ENCODE measurements around the gene PYGM.
A peak's percentile ranks its signal among the peaks of the same experiment; 100 is the strongest.

PYGM gene

DNA sequence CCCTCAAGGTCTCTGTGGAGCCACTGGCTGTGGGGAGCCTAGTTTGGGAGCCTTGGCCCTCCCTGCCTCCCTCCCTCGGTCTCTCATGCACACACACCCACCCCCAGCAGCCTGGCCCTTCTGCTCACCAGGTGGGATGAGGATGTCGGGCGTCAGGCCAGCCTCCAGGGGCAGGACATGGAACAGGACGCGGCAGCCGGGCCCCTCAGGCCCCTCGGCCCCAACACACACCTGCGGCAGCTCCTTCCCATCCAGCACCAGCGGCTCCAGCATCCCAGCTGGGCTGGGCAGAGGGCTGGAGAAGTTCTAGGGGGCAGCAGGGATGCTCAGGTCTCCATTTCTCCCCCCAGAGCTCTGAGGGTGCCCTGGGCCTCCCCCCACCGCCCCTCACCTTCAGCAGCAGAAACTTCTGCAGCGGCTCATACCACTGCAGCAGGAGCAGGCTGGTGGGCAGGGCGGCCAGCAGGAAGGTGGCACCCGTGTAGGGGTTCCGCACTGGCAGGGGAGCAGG lies 32.1 kb upstream of the PYGM start:
- DNase-seq (ENCODE audit: low read depth in 1 of 2, low spot score in 1 of 2): no peak

DNA sequence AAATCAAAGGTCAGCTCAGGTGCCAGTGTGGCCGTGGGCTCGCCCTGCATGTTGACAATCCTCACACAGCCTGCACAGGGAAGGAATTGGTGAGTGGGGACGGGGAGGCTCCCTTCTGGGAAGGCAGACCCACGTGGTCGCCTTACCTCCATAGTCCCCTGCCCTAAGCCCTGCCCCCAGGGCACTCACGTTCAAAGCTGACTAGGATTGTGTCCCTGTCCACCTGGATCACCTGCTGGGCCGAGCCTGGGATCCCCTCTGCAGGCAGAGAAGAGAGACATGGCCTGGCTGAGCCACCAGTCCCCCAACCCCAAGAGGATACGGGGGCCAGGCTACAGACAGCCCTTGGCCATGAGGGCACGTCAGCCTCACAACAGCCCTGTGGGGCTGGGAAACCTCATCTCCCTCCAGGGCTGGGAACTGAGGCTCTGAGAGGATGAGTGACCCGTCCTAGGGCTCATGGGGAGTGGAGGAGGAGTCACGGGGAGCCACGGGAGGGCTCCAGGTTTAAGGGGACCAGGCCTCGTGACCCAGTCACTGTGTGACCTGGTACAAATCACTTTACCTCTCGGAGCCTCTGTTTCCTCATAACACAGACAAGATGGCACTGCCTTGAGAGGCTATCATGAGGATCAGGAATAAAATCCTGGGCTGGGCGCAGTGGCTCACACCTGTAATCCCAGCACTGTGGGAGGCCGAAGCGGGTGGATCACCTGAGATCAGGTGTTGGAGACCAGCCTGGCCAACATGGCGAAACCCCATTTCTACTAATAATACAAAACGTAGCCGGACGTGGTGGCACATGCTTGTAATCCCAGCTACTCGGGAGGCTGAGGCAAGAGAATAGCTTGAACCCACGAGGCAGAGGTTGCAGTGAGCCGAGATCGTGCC lies 30.7 kb upstream of the PYGM start:
- no peak for DNase-seq (ENCODE audit: low read depth in 1 of 2, low spot score in 1 of 2)

DNA sequence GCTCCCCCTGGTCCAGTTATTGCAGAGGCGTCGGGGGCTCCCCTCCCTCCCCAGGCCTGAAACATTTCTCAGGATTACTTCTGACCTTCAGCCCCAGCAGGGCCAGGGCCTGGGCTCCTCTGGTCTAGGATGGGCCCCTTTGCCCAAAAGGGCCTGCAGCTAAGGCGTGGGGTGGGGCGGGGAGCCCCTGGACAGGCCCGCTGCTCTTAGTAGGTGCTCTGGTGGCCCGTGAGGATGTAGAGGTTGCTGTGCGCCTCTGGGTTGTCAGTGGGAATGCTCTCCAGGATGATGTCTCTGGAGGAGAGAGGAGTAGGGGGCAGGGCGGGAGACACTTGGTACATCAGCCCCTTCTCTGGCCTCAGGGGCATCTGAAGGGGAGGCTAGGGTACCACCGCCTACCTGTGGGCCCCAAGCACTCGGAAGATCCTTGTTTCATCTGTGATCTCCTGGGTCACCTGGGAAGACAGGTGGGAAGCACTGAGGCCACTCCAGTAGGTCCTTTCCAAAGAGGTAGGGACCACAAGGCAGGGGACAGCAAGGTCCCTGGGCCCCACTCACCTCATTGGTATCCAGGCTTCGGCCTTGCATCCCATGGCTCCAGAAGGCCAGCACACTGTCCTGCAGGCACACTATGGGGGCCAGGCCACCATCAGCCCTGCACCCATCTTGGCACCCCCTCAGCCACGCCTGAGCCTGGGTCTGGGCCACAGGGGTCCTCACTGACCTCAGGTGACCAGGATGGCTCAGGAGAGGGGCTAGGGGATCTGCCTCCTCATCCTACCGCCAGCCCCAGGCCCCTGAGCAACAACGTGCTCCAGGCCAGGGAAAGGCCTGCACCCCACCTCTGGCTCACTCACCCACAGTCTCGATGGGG lies 29.8 kb upstream of the PYGM start:
- no peak for DNase-seq (ENCODE audit: low read depth in 1 of 2, low spot score in 1 of 2)

DNA sequence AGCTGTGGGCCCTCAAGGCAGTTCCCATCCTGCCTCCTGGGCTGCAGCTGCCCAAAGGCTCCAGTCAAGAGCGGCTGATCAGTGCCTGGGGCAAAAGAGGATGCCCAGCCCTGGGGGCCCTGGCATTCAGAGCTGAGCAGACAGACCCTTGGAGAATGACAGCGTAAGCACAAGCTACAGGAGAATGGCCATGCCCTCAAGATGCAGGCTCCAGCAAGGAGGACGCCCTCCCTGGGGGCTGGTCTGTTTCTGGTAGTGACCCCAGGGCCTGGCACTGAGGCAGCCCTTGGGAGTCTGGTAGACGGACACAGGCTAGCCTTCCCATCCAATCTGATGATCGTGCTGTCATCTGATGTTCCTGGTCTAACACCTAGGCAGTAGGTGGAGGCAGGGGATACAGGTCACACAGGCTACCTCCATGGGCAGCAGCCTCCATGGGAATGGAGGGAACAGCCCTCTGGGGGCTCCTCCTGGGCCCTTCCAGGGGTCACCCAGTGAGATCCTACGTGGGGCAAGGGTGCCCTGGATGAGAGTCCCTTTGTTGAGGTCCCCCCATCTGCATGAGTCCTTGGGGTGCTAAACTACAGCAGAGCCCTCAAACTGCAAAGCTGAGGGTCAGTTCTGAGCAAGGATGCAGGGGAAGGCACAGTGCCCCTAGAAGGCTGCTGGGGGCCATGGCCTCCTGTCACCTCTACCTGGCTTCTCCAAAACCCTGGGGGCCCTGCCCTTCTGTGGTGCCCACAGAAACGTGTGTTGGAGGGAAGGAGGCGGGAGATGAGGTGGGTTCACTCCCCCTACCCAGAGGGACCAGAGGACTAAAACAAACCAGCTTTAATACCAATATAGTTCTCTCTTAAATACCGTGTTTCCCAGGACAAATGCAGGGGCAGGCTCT lies 28.8 kb upstream of the PYGM start:
- no peak for DNase-seq (ENCODE audit: low read depth in 1 of 2, low spot score in 1 of 2)

DNA sequence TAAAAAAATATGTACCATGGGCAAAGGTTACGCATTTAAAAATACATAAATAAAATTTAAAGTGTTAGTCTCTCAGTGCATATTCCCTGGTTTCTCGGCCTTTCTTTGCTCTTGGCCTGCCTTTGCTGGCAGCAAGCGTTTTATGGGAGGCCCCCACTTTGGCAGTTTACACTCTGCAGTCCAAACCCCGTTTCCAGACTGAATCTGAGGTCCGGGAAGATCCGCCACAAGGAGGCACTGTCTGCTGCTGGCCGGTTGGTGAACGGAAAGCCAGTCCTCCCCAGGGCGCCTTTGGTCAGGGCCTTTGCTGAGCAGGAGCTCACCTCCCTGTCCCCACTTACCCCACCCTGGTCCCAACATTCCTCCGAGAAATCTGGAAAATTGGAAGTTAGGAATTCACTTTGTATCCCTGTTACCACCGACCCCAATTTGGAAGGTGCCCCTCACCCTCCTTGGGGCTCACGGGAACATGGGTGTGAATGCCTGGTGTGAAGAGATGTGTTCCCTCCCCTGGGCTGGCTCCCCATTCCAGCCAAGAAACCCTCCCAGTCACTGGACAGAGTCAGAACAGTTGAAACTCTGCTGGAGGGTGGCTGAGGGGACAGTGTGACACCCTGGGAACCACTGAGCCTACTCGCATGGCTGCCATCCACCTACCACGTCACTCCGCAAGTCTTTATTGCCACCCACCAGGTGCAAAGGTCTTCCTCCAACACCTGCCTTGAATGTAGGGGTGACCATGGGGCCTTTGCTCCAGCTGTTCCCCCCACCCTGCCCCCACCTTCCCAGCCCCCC lies 27.9 kb upstream of the PYGM start:
- peak in 1 of 2 donors; percentile 47 for DNase-seq (ENCODE audit: low read depth in 1 of 2, low spot score in 1 of 2)

DNA sequence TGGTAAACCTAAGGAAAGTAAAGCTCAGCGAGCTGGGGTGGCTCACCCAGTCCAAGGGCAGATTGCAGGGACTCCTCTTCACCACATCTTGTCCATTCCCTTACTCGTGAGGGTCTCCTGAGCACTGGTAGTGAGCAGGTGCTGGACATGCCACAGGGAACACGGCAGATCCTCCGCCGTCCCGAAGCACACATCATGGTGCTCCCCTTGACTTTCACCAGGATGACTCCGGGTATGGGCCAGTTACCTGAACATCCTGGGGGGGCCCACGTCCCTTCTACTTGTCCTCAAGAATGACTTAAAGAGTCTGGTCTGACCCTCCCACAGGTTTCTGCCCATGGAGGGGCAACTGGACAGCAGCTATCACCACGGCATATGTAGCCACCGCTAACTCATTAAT lies 26.5 kb upstream of the PYGM start:
- no peak for DNase-seq (ENCODE audit: low read depth in 1 of 2, low spot score in 1 of 2)

DNA sequence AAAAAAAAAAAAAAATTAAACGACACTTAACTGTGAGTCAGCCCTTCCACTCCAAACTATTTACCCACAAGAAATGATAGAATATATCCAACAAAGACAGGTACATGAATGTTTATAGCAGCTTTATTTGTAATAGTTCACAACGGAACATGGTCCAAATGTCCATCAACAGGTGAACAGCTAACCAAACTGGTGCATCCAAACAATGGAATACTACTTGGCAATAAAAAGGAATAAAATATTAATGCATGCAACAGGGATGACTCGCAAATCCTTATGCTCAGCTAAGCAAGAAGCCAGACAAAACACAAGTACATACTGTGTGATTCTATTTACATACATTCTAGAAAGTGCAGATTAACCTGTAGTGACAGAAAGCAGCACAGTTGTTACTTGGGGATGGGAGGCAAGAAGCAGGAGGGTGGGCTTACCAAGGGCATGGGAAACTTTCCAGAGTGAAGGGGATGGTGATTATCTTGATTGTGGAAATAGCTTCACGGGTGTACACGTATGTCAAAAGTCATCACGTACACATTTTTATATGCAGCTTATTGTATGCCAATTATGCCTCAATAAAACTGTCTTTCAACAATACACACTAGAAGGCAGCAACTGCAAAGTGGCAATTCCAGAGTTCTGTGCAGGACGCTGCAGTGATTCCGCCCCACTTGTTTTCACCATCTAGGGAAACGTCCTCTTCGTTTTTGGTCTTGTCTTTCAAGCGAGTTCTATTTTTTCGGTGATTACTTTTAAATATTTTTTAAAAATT lies 25.2 kb upstream of the PYGM start:
- DNase-seq (ENCODE audit: low read depth in 1 of 2, low spot score in 1 of 2): no peak

DNA sequence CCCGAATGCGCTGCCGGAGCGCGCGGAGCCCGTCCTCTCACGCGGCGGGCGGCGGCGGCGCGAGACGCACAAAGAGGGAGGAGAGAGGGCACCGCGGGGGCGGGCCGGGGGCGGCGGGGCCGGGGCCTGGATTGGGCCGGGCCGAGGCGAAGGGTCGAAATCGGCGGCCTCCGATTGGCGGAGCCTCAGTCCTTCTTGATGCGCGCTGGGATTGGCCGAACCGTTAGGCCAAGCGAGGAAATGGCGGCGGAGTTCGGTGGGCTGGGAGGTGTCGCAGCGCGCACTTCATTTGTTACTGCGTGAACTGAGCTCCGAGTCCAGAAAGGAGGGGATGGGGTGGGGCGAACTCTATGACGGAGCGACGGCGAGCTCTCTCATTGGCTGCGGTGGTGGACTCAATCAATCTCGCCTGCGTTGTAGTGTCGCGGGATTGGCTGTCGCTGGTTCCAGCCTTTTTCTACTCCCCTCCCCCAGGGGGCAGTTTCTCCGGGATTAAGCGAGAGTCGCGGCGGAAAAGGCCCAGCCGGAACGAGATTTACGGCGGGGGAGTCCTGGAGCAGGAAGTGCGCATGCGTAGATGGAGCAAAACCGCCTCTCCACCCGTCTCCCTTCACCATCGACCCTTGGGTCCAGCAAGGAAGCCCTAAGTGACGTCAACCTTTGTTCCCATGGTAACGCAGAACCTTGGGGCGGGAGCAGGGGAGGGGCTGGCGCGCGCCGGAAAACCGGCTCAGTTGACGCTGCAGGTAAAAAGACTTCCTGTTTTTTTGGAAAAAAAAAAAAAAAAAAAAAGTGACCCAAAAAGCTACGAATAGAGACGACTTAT lies 18.9 kb upstream of the PYGM start, which contains the start of gene SF1:
TSS of gene SF1 (minus strand) at position 70 of the 826 bp plus-strand sequence. CDS start 150 bp downstream, outside the sequence.
- peak; percentile 94 to 99 for DNase-seq (ENCODE audit: low read depth in 1 of 2, low spot score in 1 of 2)

DNA sequence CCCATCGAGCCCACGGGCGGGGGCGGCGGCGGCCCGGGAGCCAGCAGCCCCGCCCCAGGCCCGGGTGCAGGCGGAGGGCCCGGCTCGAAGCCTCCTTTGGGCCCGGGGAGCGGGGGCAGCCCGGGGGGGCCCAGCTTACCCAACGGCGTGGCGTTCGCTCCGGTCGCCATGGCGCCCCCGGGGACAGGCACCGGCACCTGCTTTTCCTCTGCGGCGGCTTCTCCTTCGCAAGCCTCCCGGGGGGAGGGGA lies 18.4 kb upstream of the PYGM start:
- no peak for DNase-seq (ENCODE audit: low read depth in 1 of 2, low spot score in 1 of 2)

DNA sequence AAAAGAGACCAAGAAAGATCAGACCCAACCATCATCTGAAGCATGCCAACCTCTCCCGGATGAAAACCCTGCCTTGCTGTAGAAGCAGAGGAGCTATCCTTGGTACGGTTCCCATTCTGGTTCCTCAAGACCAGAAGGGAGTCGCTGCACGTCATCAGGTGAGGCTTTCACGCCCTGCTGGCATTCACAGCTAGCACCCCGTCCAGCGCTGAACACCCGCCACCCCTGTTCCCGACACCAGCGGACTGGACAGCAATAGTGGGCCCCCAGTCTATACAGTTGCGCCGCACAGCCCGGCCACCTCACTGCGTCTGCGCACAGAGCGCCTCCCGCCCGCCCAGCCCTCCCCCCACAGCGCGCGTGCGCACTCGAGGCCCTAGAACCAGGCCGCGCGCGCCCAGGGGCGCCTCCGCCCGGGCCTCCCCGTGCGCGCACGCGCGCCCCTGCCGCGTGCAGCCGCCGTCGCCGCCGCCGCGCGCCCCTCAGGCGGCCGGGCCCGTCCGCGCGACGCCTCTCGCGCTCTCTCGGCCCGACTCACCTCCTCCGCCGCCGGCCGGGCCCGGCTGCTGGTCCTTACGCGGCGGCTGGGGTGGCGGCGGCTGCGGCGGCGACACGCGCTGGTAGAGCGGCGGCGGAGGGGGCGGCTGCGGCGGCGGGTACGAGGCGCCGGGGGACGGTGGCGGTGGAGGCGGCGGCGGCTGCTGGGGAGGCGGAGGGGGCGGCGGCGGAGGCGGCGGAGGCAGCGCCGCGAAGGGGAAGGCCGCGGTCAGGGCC lies 17.9 kb upstream of the PYGM start:
- DNase-seq (ENCODE audit: low read depth in 1 of 2, low spot score in 1 of 2): peak; percentile 66 to 75

DNA sequence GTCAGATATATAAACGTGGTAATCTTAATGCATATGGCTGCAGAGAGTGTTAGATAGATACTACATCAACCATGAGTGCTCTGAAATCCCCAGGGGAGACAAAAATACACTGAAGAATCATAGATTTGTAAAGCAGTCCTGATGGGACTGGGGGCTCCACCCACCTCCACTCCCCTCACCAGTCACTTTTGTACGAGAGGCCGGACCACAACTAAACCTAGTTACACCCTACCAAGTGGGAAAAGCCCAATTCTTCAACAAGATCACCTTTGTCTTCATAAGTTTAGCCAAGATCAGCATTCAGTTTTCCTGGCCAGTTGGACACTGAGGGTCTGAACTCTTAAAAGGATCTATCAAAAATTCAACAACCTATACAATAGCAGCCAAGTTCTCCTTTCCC lies 17.1 kb upstream of the PYGM start:
- no peak for DNase-seq (ENCODE audit: low read depth in 1 of 2, low spot score in 1 of 2)

DNA sequence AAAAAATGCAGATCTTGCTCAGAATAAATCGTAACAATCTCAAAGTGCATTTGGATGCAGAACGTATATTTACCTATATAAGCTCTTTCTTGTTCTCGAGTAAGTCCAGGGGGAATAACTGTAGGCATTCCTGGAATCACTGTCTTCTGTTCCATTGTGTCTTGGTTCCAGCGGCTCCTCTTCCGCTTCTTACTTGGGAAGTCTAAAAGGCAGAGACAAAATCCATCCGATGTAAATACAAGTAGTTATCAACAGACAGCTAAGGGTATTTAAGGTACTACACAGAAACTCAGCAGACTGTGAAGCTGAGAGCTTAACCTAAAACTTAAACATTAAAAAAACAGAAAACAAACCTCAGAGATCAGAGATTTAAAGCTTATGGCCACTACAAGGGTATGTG lies 16.7 kb upstream of the PYGM start:
- DNase-seq (ENCODE audit: low read depth in 1 of 2, low spot score in 1 of 2): no peak

DNA sequence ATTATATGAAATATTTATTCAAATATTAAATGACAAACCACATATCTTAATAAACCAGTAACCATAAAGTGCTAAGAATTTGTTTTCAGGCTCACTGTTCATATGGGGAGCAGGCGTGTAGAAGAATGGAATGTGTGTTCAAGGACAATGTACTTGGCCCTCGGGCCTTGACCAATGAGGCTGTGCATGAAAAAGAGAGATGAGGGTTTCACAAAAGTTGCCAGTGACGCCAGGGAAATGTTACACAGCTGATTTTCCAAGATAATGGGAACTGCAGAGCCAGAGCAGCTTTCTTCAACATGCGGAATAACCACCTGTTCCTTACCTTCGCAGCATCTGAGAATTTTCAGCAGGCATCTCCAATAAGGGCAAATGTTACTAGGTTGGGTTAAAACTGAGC lies 14.4 kb upstream of the PYGM start:
- no peak for DNase-seq (ENCODE audit: low read depth in 1 of 2, low spot score in 1 of 2)

DNA sequence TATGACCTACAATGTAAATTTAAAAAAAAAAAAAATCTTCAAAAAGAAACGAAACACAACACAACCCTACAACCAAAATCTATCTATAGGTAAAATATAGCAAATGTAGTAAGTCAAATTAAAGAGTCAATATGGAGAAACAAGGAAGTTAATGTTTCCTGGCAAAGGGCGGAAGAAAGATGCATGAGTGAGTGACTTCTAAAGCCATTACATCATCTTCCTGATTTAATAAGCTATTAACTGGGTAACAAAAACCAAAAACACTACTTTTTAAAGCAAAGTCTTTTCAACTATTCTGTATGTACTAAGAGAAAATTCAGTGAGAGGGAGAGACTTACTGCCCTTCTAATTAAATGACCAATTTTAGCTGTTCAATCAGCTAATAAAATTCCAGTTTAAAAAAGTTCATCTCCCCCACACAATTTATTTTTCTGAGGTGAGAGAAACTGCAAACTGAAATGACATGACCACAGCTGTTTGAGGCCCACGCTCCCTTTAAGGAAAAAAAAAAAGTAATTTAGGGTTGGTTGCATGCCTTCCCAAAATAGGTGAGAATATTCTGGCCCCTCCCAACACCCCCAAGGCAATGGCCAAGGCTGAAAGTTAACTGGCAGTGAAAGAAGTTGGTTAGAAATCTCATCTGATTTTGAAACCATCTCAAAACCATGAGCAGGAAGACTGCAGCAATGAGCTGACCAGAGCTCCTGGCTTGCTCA lies 12.7 kb upstream of the PYGM start:
- DNase-seq (ENCODE audit: low read depth in 1 of 2, low spot score in 1 of 2): no peak

DNA sequence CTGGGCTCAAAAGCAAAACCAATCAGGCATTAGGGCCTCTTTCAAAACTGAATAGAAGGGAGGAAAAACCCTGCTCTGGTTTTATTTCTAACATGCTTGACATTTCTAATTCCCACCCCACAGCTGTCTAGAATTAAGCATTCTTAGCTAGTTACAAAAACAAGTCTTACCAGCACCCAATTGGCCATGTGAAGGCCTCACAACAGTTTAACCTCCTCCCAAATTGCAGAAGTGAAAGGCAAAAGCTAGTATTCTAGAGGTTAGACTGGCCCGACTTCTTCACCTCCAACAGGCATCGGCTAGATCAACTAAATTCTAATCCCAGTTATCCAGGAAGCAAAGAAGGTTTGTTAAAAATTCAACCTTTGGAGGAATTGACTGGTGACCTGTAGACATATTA lies 12.1 kb upstream of the PYGM start:
- DNase-seq (ENCODE audit: low read depth in 1 of 2, low spot score in 1 of 2): no peak

DNA sequence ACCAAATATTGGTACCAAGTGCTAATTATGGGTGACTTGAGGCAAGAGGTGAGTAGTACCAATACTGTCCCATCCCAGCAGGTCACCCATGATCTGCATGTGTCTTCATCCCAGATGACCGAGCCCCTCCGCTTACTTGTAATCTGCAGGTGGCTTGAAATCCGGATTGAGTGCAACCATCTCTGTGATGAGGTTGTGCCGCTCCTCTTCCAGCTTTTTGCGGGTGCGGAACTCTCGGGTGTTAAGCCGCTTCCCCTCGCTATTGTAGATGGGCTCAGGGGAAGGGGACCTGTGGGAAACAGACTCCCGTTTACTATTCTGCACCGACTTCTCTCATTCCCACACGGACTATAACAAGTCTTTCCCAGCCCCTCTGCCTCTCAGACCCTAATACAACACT lies 10.3 kb upstream of the PYGM start:
- DNase-seq (ENCODE audit: low read depth in 1 of 2, low spot score in 1 of 2): no peak

DNA sequence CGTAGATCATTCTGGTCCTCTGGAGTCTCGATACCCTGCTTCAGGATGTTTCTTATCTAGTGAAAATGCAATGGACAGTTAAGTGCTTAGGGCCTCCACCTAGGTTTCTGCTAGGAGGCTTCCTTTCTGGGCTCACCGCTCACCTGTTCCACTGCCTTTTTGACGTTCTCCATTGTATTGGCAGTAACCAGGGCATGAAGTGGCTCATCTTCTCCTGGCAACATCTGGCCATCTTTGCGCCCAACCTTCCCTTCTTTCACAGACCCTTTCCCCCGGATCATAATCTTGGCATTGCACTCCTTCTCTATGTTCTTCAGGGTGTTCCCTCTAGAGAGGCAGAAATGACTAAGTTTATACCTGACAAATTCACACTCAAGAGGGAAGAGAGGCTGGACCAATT lies 9.5 kb upstream of the PYGM start:
- DNase-seq (ENCODE audit: low read depth in 1 of 2, low spot score in 1 of 2): no peak
